Germinal center (tissue), 1 donor: Measurements from ENCODE around the gene KRTAP9-7.

Experiments used
- DNase-seq: peaks from one replicate; pipeline ENCODE4 v3.0.0; 2012; ENCODE audit warnings: mixed read lengths, low spot score

Gene KRTAP9-7

DNA sequence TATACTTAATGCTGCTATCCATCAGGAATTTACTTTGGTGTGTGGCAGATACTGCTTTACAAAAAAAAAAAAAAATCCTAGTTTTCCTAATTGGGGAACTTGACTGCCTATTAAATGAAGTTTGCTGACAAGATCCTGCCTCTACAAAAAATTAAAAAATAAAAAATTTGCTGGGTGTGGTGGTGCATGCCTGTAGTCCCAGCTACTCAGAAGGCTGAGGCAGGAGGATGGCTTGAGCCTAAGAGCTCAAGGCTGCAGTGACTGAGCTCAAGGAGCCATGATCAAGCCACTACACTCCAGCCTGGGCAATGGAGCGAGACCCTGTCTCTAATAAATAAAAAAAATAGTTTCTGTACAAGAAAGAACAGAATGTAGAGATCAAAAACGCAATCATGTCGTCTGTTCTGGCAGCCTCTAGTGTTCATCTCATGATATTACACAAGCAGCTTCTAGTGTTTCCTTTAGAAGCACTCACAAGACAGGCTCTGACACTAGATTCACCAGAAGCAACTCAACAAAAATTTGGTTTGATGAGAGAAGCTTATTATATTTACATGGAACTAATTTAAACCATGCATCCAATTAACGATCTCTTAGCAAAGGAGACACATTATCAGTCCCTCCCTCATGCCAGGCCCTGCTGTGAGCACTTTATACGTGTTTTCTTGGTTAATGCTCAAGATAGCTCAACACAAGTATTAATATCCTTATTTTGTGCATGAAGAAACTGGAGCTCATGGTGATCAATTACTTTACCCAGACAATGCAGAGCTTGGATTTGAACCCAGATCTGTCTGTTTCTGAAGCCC is 46.8 kb downstream of the KRTAP9-7 start:
- DNase-seq = peak; percentile 51

- no peak for DNase-seq
Observed at GRCh38 chr17:41322903-41323895, 47.7 kb downstream of the KRTAP9-7 start.

DNA sequence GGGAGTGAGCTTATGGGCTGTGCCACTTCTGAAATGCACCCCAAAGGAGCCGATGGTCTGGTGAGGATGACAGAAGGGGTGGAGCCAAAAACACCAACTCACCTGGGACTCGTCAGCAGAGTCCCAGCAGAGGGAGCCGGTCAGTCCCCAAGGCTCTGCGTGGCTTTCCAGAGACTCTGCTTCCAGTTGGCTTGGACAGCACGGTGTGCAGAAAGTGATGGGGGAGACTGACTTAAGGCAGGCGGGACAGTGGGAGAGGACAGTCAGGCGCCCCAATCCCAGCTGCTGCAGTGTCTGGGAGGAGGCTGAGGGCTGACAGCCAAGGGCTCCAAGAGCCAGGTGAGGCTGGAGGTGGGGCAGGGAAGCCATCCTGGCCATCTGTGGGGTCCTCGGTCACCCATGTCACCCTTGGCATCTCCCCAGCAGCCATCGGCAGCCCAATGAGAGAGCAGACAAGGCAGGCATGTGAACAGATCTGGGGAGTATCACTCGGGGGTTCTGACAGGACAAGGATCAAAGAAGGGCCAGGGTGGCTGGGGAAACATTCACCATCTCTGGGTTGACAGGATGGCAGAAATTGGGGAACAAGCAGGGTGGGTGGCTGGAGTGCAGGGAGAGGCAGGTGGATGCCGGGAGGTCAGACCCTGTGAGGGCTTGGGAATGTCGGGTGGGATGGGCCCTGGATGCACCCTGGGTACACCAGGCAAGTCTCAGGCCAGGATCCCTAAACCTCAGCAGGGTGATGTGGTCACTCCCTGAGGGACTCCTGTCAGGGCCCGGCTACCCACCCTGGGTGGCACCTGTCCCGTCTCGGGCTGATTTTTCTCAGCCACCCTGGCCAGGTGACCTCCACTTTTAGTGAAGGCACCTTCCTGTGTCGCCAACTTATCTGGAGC is 48.9 kb downstream of the KRTAP9-7 start:
- no peak for DNase-seq

DNA sequence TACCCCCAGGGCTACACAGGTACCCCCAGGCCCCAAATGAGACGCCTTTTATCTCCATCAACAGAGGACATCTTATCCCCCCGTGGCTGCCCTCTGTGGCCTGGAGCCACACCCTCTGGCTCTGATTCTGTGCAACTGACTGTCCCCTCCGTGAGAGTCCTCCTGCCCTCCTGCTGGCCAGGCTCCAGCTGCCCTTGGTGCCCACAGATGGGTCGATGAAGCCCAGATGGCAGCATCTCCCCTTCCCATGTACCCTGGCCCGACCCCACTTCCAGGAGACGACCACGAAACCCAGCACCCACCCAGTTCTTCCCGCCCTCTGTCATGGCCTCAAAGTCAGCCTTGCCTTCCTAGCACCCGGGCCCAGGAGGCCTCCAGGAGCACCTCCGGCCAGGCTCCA is 49.6 kb downstream of the KRTAP9-7 start:
- DNase-seq = no peak

DNA sequence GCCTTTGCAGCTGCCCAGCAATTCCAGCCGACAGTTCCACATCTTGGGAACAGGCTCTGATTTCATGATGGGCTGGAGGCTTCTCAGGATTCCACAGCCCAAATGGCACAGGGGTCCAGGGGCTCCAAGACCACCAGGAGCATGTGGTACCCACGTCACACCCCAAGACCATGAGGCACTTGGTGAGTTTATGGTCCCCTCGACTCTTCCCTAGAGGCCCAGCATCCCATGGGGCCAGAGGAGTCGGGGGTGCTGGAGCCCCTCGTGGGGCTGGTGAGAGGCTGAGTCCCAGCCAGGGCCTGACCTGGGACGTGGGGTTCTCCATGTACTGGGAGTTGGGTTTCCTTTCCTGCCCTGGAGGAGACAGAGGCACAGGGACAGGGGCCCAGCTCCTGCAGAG is 50.1 kb downstream of the KRTAP9-7 start:
- no peak for DNase-seq
